ENCODE results near the gene ZNF467.

The ZNF467 gene

GRCh38 chr7:149731207-149731955 lies 42.0 kb downstream of the ZNF467 start:
- no peak for TF ChIP-seq CTCF (IDR thresholded peaks at IDR 0.05; ENCODE audit: borderline replicate concordance, control extremely low read depth, extremely low read depth, insufficient read depth, missing control alignments)
- in situ Hi-C loops (cut with MboI; ENCODE audit: low sequenced_read_pairs, unreplicated experiment), result no loop called here
- no peak for DNase-seq (ENCODE audit: low spot score)

GRCh38 chr7:149729983-149730801 lies 43.2 kb downstream of the ZNF467 start:
- no peak for TF ChIP-seq CTCF (IDR thresholded peaks at IDR 0.05; ENCODE audit: borderline replicate concordance, control extremely low read depth, extremely low read depth, insufficient read depth, missing control alignments)
- in situ Hi-C loops (cut with MboI; ENCODE audit: low sequenced_read_pairs, unreplicated experiment), result no loop called here
- DNase-seq (ENCODE audit: low spot score), result no peak

GRCh38 chr7:149729586-149729982 lies 43.8 kb downstream of the ZNF467 start:
- TF ChIP-seq CTCF (IDR thresholded peaks at IDR 0.05; ENCODE audit: borderline replicate concordance, control extremely low read depth, extremely low read depth, insufficient read depth, missing control alignments), result no peak
- in situ Hi-C loops (cut with MboI; ENCODE audit: low sequenced_read_pairs, unreplicated experiment), result no loop called here
- no peak for DNase-seq (ENCODE audit: low spot score)

- in situ Hi-C loops (cut with MboI; ENCODE audit: low sequenced_read_pairs, unreplicated experiment), result no loop called here
- TF ChIP-seq CTCF (IDR thresholded peaks at IDR 0.05; ENCODE audit: borderline replicate concordance, control extremely low read depth, extremely low read depth, insufficient read depth, missing control alignments), result no peak
- no peak for DNase-seq (ENCODE audit: low spot score)
These were observed 44.7 kb downstream of the ZNF467 start for GRCh38 chr7:149728491-149729375.

GRCh38 chr7:149727899-149728476 lies 45.4 kb downstream of the ZNF467 start:
- DNase-seq (ENCODE audit: low spot score), result no peak
- in situ Hi-C loops (cut with MboI; ENCODE audit: low sequenced_read_pairs, unreplicated experiment), result no loop called here
- no peak for TF ChIP-seq CTCF (IDR thresholded peaks at IDR 0.05; ENCODE audit: borderline replicate concordance, control extremely low read depth, extremely low read depth, insufficient read depth, missing control alignments)

Data from GM13976 (cell line).